Transverse colon (tissue), 4 donors: ENCODE measurements around the gene RDM1. TPM values are rescaled to one million over a fixed set of nuclear protein-coding genes. Genes with fewer than 3 reads are reported as not detected.

Experiments
- DNase-seq: peaks from one replicate; pipeline ENCODE4 v3.0.0-alpha.2; 2019
- H3K27ac ChIP-seq, 4 donors: fragments of 200-600 bp; sonication (generic); 2 replicates each; pipeline ENCODE4 v1.5.1; 2016 to 2018; ENCODE audit warnings: inconsistent platforms in 4 of 4
- H3K27me3 ChIP-seq: fragments of 200-600 bp; sonication (generic); 2 replicates; pipeline ENCODE4 v1.5.1; 2017; ENCODE audit warnings: inconsistent platforms
- H3K36me3 ChIP-seq, 4 donors: fragments of 200-600 bp; sonication (generic); 2 replicates each; pipeline ENCODE4 v1.5.1; 2017 to 2019; ENCODE audit warnings: inconsistent platforms in 4 of 4
- H3K4me1 ChIP-seq, 4 donors: fragments of 200-600 bp; sonication (generic); 2 replicates each; pipeline ENCODE4 v1.5.1; 2017 to 2020; ENCODE audit warnings: inconsistent platforms in 4 of 4
- H3K4me3 ChIP-seq, 4 donors: fragments of 200-600 bp; sonication (generic); 1 replicate in 1 of 4; 2 replicates in 3 of 4; pipeline versions ENCODE4 v1.5.1 to v1.6.1; 2017 to 2019; ENCODE audit warnings: inconsistent platforms in 4 of 4
- H3K9me3 ChIP-seq, 2 donors: fragments of 200-600 bp; sonication (generic); 2 replicates each; pipeline ENCODE4 v1.5.1; 2017 to 2019; ENCODE audit warnings: inconsistent platforms in 2 of 2
- EP300 ChIP-seq: sonication (generic); formaldehyde crosslinking; IDR thresholded peaks from one replicate; pipeline ENCODE4 v1.6.1; 2017; ENCODE audit warnings: antibody characterized with exemption, low read depth
- POLR2A ChIP-seq: fragments of 450-650 bp; IDR thresholded peaks from one replicate; pipeline ENCODE4 v1.6.1; 2016; ENCODE audit warnings: antibody characterized with exemption, mild to moderate bottlenecking, moderate library complexity
- POLR2AphosphoS5 ChIP-seq, 3 donors: sonication (generic); formaldehyde crosslinking; IDR thresholded peaks; one replicate each; pipeline ENCODE4 v1.6.1; 2016; ENCODE audit warnings: antibody characterized with exemption in 3 of 3
- WGBS, 2 donors: methylation state at CpG; one replicate each; pipeline ENCODE4 v1.1.5; 2018; ENCODE audit warnings: low coverage in 1 of 2; 5-methylcytosine and 5-hydroxymethylcytosine counted together
- in situ Hi-C, 4 donors: fragments of 200-750 bp; cut with MboI; loops; one replicate each; pipeline versions ENCODE4 v1.15.0 to v1.15.1; 2017; ENCODE audit warnings: low sequenced_read_pairs in 3 of 4, low pct_ligation_motif_present in 1 of 4, low pct_unique_long_range_greater_than_20kb in 1 of 4
- intact Hi-C: fragments of 100-400 bp; cut with DNase I; formaldehyde crosslinking; loops from one replicate; pipeline ENCODE4 v1.15.1; 2023; ENCODE audit warnings: low total_unique reads
- total RNA-seq, 4 donors: library from RNA; depleted of rRNA; stranded (reverse); fragments of >200 nt; gene quantifications; one replicate each; pipeline ENCODE4 v1.1.0, GENCODE V29; 2016
- TF ChIP-seq, protein P1 (sequence below), 5 experiments: fragments of 200-600 bp in 3 of 5; fragments of 450-650 bp in 2 of 5; sonication (generic) in 3 of 5; IDR thresholded peaks; 1 replicate in 2 of 5; 2 replicates in 3 of 5; pipeline ENCODE4 v1.5.1; 2016 to 2017; ENCODE audit warnings: antibody characterized with exemption in 5 of 5, inconsistent platforms in 3 of 5, mild to moderate bottlenecking in 2 of 5, moderate library complexity in 1 of 5

RDM1 gene
- total RNA-seq, 4 donors from 2014 or later: 39.2 TPM; not detected in 3

DNA sequence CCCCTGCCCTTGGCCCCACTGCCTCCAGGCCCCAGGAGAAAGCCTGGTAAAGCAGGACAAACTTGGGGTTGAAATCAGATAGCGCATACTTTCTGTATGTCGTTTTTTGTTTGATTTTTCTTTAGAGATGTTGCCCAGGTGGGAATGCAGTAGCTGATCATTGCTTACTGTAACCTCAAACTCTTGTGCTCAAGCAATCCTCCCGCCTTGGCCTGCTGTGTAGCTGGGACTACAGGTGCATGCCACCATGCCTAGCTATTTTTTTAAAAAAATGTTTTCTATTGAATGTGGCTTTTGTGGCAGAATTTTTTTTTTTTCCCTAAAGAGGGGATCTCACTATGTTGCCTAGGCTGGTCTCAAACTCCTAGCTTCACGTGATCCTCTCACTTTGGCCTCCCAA lies 39.3 kb downstream of the RDM1 start:
- 76 to 88% methylated on average over 2 to 4 of the region's 4 CpGs for WGBS, 2 donors
- Histone ChIP-seq H3K27me3 (no peaks in the 10 kb centered on the region), H3K9me3 (no peaks in the 10 kb centered on the region), H3K27ac (peak overlapping the region in 1 of 4 donors; percentile 40), H3K4me1 (peaks cover 0 to 6% (median 0%) of the 10 kb centered on the region in 4 donors), H3K36me3 (no peaks in the 10 kb centered on the region), H3K4me3 (no peak overlapping the region)
- in situ Hi-C loops (no loop called here), intact Hi-C loops (no loop called here)
- TF ChIP-seq POLR2AphosphoS5 (IDR thresholded peaks at IDR 0.05): no peak
- TF ChIP-seq EP300: no peak
- no peak for DNase-seq

DNA sequence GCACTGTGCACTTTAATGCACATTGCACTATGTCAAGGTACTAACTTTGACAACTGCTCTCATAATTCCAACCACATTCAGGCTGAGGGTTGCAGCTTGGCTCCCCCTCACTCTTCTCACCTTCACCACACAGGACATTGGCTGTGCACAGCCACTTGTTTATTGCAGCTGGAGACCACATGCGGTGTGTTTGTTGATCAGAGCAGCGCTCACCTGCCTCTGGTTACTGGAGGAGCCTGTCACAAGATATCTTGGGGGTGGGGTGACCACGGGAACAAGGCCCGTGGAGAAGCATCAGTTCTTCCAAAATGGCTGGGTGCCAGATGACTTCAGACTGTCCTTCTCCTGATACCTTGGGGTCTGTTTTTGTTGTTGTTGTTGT lies 39.8 kb downstream of the RDM1 start:
- intact Hi-C loops: no loop called here
- Histone ChIP-seq H3K9me3 (no peaks in the 10 kb centered on the region), H3K4me1 (peaks cover 0 to 6% (median 0%) of the 10 kb centered on the region in 4 donors), H3K4me3 (no peak overlapping the region), H3K27me3 (no peaks in the 10 kb centered on the region), H3K27ac (peak overlapping the region in 1 of 4 donors; percentile 40), H3K36me3 (no peaks in the 10 kb centered on the region)
- TF ChIP-seq EP300: no peak
- 73% methylated on average over 4 of the region's 4 CpGs; no CpG with 5 or more reads in 1 of the 2 donors for WGBS, 2 donors
- DNase-seq: peak; percentile 54
- in situ Hi-C loops: no loop called here

DNA sequence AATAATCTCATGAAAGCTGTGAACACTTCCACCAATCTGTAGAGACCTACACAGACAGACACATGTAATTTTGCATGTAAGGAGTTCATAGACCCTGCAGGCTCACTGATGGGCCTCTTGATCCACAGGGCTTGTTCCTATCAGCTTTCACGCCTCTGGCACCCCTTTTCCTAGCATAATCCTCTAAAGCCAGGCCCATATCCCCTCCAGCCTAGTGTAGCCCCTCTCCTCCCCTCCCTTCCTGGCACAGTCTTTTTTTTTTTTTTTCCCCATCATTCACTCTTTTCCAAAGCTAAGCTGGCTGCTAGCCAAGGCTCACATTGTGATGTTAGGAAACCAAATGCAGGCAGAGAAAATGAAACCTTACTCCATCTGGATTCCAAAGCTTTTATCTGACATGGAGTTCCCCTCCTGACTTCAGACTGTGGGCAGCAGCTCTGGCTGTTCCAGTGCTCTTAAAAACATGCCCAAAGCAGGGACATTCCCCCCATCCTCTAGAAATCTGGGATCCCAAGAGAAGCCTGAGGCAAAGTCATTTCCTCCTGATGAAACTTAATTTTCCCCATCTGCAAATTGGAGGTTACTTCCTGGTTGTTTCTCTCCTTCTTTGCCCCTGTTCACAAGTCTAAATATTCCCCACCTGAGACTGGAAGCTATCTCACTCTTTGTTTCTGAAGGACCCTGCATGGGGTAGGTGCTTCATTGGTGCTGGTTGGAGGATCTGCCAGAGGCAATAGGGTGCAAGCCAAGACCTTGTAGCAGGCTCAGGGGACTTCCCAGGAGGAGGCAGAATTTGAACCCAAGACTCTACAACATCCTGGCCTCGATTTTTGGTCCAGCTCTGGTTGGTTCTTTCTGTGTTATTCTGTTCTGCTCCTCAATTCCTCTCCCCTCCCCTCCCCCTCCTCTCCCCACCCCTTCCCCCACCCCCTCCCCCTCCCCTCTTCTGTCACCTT lies 40.5 kb downstream of the RDM1 start:
- H3K9me3 ChIP-seq: no peaks in the 10 kb centered on the region
- WGBS, 2 donors: 67 to 74% methylated on average over 2 of the region's 2 CpGs
- peak overlapping the region in 2 of 4 donors; percentile 11 to 42 for H3K27ac ChIP-seq
- no peak for DNase-seq
- no peak overlapping the region for H3K4me3 ChIP-seq
- TF ChIP-seq EP300: no peak
- TF ChIP-seq POLR2AphosphoS5 (IDR thresholded peaks at IDR 0.05): no peak
- no peak for TF ChIP-seq POLR2A
- TF ChIP-seq, protein P1, sequence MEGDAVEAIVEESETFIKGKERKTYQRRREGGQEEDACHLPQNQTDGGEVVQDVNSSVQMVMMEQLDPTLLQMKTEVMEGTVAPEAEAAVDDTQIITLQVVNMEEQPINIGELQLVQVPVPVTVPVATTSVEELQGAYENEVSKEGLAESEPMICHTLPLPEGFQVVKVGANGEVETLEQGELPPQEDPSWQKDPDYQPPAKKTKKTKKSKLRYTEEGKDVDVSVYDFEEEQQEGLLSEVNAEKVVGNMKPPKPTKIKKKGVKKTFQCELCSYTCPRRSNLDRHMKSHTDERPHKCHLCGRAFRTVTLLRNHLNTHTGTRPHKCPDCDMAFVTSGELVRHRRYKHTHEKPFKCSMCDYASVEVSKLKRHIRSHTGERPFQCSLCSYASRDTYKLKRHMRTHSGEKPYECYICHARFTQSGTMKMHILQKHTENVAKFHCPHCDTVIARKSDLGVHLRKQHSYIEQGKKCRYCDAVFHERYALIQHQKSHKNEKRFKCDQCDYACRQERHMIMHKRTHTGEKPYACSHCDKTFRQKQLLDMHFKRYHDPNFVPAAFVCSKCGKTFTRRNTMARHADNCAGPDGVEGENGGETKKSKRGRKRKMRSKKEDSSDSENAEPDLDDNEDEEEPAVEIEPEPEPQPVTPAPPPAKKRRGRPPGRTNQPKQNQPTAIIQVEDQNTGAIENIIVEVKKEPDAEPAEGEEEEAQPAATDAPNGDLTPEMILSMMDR (IDR thresholded peaks at IDR 0.05): no peak
- no peaks in the 10 kb centered on the region for H3K36me3 ChIP-seq
- peaks cover 0 to 6% (median 0%) of the 10 kb centered on the region in 4 donors for H3K4me1 ChIP-seq
- intact Hi-C loops: no loop called here
- no peaks in the 10 kb centered on the region for H3K27me3 ChIP-seq
- in situ Hi-C loops: no loop called here

- peaks cover 0 to 6% (median 0%) of the 10 kb centered on the region in 4 donors for H3K4me1 ChIP-seq
- in situ Hi-C loops: no loop called here
- intact Hi-C loops: no loop called here
- H3K9me3 ChIP-seq: no peaks in the 10 kb centered on the region
- H3K27me3 ChIP-seq: no peaks in the 10 kb centered on the region
- no peaks in the 10 kb centered on the region for H3K36me3 ChIP-seq
- DNase-seq: no peak
- H3K27ac ChIP-seq: peak overlapping the region in 2 of 4 donors; percentile 11 to 42
- H3K4me3 ChIP-seq: no peak overlapping the region
- TF ChIP-seq EP300 (no peak), POLR2A (no peak), POLR2AphosphoS5 (IDR thresholded peaks at IDR 0.05) (no peak)
- TF ChIP-seq, protein P1 (IDR thresholded peaks at IDR 0.05): no peak
- 66 to 80% methylated on average over 2 of the region's 2 CpGs for WGBS, 2 donors
These were observed 41.3 kb downstream of the RDM1 start for GRCh38 chr17:35889241-35889640.
